ENCODE measurements around the gene ARHGAP18.

- no peak for TF ChIP-seq EZH2phosphoT487 (IDR thresholded peaks at IDR 0.05; ENCODE audit: insufficient read depth, low read depth)
- no peak for TF ChIP-seq EZH2 (IDR thresholded peaks at IDR 0.05; ENCODE audit: insufficient read depth, poor library complexity, severe bottlenecking)
Measured at GRCh38 chr6:129731428-129731827, 21.5 kb upstream of the ARHGAP18 start.
